Transverse colon (tissue), 4 donors: ENCODE measurements around the gene RAD52.

Source experiments
- CTCF ChIP-seq, 5 experiments: fragments of 200-600 bp in 3 of 5; fragments of 450-650 bp in 2 of 5; sonication (generic) in 3 of 5; IDR thresholded peaks; 1 replicate in 2 of 5; 2 replicates in 3 of 5; pipeline ENCODE4 v1.5.1; 2016 to 2017; ENCODE audit warnings: antibody characterized with exemption in 5 of 5, inconsistent platforms in 3 of 5, mild to moderate bottlenecking in 2 of 5, moderate library complexity in 1 of 5
- POLR2AphosphoS5 ChIP-seq, 3 donors: sonication (generic); formaldehyde crosslinking; IDR thresholded peaks; one replicate each; pipeline ENCODE4 v1.6.1; 2016; ENCODE audit warnings: antibody characterized with exemption in 3 of 3

GRCh38 chr12:894226-894625 is 55.3 kb downstream of the RAD52 start:
- TF ChIP-seq CTCF (IDR thresholded peaks at IDR 0.05) = no peak
- TF ChIP-seq POLR2AphosphoS5 (IDR thresholded peaks at IDR 0.05) = no peak
